Skeletal muscle satellite cell (primary cell): ENCODE results near the gene POP4. TPM values are rescaled to one million over a fixed set of nuclear protein-coding genes. Genes with fewer than 3 reads are reported as not detected.
"Not testable (repeated sequence)": the region's sequence is repeated elsewhere in the genome, so short reads cannot be mapped to it uniquely, and the experiment has no call there.

Source experiments
- H3K27me3 ChIP-seq: 2 replicates; pipeline ENCODE4 v1.7.0; 2013; ENCODE audit warnings: low read length; ENCODE audit not compliant: control insufficient read depth, insufficient read depth
- H3K36me3 ChIP-seq: 2 replicates; pipeline ENCODE4 v1.7.0; 2013; ENCODE audit warnings: mild to moderate bottlenecking, control low read depth, low read length; ENCODE audit not compliant: insufficient read depth
- H3K4me1 ChIP-seq: 2 replicates; pipeline ENCODE4 v1.7.0; 2013; ENCODE audit warnings: low read length; ENCODE audit not compliant: control insufficient read depth, insufficient read depth
- H3K4me2 ChIP-seq: 2 replicates; pipeline ENCODE4 v1.7.0; 2013; ENCODE audit warnings: mild to moderate bottlenecking, low read length
- H3K4me3 ChIP-seq: 2 replicates; pipeline ENCODE4 v1.7.0; 2013; ENCODE audit warnings: low read length
- H3K9ac ChIP-seq: 2 replicates; pipeline ENCODE4 v1.7.0; 2013; ENCODE audit warnings: mild to moderate bottlenecking, low read depth, low read length, moderate library complexity
- H3K9me3 ChIP-seq: replicated peaks from 2 replicates; pipeline ENCODE4 v1.7.0; 2013; ENCODE audit warnings: mild to moderate bottlenecking, control low read depth, low read length
- total RNA-seq: library from RNA; depleted of rRNA; stranded (reverse); fragments of >200 nt; gene quantifications from 2 replicates; pipeline ENCODE4 v1.2.3, GENCODE V29; 2012; rRNA removed

Gene POP4, protein sequence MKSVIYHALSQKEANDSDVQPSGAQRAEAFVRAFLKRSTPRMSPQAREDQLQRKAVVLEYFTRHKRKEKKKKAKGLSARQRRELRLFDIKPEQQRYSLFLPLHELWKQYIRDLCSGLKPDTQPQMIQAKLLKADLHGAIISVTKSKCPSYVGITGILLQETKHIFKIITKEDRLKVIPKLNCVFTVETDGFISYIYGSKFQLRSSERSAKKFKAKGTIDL
- total RNA-seq = 85.9 and 96.5 TPM in 2 replicates

GRCh38 chr19:29605653-29606419 is at the start of gene POP4:
TSS of gene POP4 (plus strand) at chr19:29606283. CDS start at chr19:29606319, 36 bp downstream.
- Histone ChIP-seq H3K4me3 (peak within 1 kb of the TSS; percentile 82), H3K9ac (peak within 1 kb of the TSS; percentile 91), H3K27me3 (no peaks in the 10 kb centered on the region), H3K36me3 (no peaks in the 10 kb centered on the region), H3K9me3 (no peaks in the 10 kb centered on the region), H3K4me1 (peaks cover 9% of the 10 kb centered on the region), H3K4me2 (peak within 1 kb of the TSS; percentile 89)

- H3K9me3 ChIP-seq, H3K27me3 ChIP-seq, H3K4me3 ChIP-seq, H3K36me3 ChIP-seq, H3K4me2 ChIP-seq, H3K4me1 ChIP-seq, H3K9ac ChIP-seq: not testable (repeated sequence)
These were observed 47.0 kb upstream of the POP4 start for GRCh38 chr19:29559110-29559509.

DNA sequence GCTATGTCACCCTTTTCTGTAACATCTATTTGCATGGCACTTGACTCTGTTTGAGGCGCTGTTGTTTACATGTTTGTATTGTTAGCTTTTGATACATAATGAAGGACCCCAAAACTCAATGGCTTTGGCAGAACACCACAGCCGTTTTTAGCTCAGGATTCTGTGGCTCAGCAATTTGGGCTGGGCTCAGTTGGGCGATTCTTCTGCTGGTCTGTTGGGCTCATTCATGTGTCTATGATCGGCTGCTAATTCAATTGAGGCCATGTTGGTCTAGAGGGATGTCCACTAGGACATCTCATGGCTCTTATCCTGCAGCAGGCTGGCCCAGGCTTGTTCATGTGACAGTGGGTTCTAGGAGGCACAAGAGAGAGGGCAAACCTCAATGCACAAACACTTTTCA is 46.3 kb upstream of the POP4 start:
- Histone ChIP-seq H3K36me3 (no peaks in the 10 kb centered on the region), H3K27me3 (peaks cover 3% of the 10 kb centered on the region), H3K9me3 (no peaks in the 10 kb centered on the region), H3K9ac (no peak overlapping the region), H3K4me1 (no peaks in the 10 kb centered on the region), H3K4me2 (no peak overlapping the region), H3K4me3 (no peak overlapping the region)

GRCh38 chr19:29560313-29561075 is 45.6 kb upstream of the POP4 start:
- no peaks in the 10 kb centered on the region for H3K36me3 ChIP-seq
- H3K4me2 ChIP-seq = no peak overlapping the region
- H3K9me3 ChIP-seq = no peaks in the 10 kb centered on the region
- H3K4me3 ChIP-seq = no peak overlapping the region
- peaks cover 7% of the 10 kb centered on the region for H3K27me3 ChIP-seq
- H3K4me1 ChIP-seq = no peaks in the 10 kb centered on the region
- no peak overlapping the region for H3K9ac ChIP-seq

GRCh38 chr19:29561601-29562000 is 44.5 kb upstream of the POP4 start:
- no peak overlapping the region for H3K9ac ChIP-seq
- H3K36me3 ChIP-seq = no peaks in the 10 kb centered on the region
- no peaks in the 10 kb centered on the region for H3K9me3 ChIP-seq
- no peak overlapping the region for H3K4me3 ChIP-seq
- H3K4me1 ChIP-seq = no peaks in the 10 kb centered on the region
- no peak overlapping the region for H3K4me2 ChIP-seq
- peaks cover 7% of the 10 kb centered on the region for H3K27me3 ChIP-seq

GRCh38 chr19:29562299-29563297 is 43.5 kb upstream of the POP4 start:
- no peaks in the 10 kb centered on the region for H3K4me1 ChIP-seq
- H3K36me3 ChIP-seq = no peaks in the 10 kb centered on the region
- H3K4me3 ChIP-seq = no peak overlapping the region
- H3K9ac ChIP-seq = no peak overlapping the region
- H3K4me2 ChIP-seq = no peak overlapping the region
- H3K27me3 ChIP-seq = peaks cover 7% of the 10 kb centered on the region
- H3K9me3 ChIP-seq = no peaks in the 10 kb centered on the region

- Histone ChIP-seq H3K4me2 (no peak overlapping the region), H3K27me3 (peaks cover 12% of the 10 kb centered on the region), H3K9me3 (no peaks in the 10 kb centered on the region), H3K4me3 (no peak overlapping the region), H3K9ac (no peak overlapping the region), H3K4me1 (no peaks in the 10 kb centered on the region), H3K36me3 (no peaks in the 10 kb centered on the region)
These were observed 42.5 kb upstream of the POP4 start for GRCh38 chr19:29563486-29564101.

DNA sequence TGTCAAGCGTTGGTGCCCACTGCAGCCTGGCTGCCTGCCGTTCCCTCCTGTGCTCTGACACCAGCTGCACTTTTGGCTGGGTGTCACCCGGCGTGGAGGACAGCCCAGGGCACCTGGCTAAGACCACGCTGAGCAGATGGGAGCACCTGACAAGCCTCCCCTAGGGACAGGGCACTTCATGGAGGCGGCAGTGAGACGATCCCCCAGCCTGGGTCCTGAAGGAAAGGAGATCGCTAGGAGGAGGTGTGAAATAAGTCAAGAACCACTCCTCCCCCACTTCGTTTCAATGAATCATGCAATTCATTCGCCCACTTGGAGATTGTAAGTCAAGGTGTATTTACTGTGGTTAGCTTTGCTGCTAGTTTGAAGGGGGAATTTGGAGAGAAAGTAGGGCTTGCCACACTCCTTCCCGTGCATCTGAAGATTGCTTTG is 41.5 kb upstream of the POP4 start:
- H3K9ac ChIP-seq = no peak overlapping the region
- H3K4me1 ChIP-seq = no peaks in the 10 kb centered on the region
- no peaks in the 10 kb centered on the region for H3K36me3 ChIP-seq
- H3K4me2 ChIP-seq = no peak overlapping the region
- H3K4me3 ChIP-seq = no peak overlapping the region
- peaks cover 16% of the 10 kb centered on the region for H3K27me3 ChIP-seq
- H3K9me3 ChIP-seq = no peaks in the 10 kb centered on the region

GRCh38 chr19:29565171-29565570 is 40.9 kb upstream of the POP4 start:
- Histone ChIP-seq H3K4me1 (no peaks in the 10 kb centered on the region), H3K36me3 (no peaks in the 10 kb centered on the region), H3K9me3 (no peaks in the 10 kb centered on the region), H3K4me3 (no peak overlapping the region), H3K9ac (no peak overlapping the region), H3K4me2 (no peak overlapping the region), H3K27me3 (peaks cover 16% of the 10 kb centered on the region)

- no peaks in the 10 kb centered on the region for H3K36me3 ChIP-seq
- H3K4me3 ChIP-seq = no peak overlapping the region
- H3K9ac ChIP-seq = no peak overlapping the region
- no peaks in the 10 kb centered on the region for H3K4me1 ChIP-seq
- H3K4me2 ChIP-seq = no peak overlapping the region
- H3K9me3 ChIP-seq = no peaks in the 10 kb centered on the region
- peaks cover 16% of the 10 kb centered on the region for H3K27me3 ChIP-seq
These were observed 39.5 kb upstream of the POP4 start for GRCh38 chr19:29566496-29567054.
